GM23338 (cell line): ENCODE measurements around the gene CEP85. TPM values are rescaled to one million over a fixed set of nuclear protein-coding genes. Genes with fewer than 3 reads are reported as not detected.

Source experiments
- ATAC-seq: fragments of 200-7000 bp; cut with Tn5 transposase; 3 replicates; pipeline ENCODE4 v1.9.1; 2020
- DNase-seq: peaks from one replicate; pipeline ENCODE4 v3.0.0-alpha.2; 2015; ENCODE audit warnings: low spot score
- H2AFZ ChIP-seq: fragments of 200-600 bp; sonication (generic); 2 replicates; pipeline ENCODE4 v1.8.0; 2016; ENCODE audit warnings: antibody characterized with exemption, mild to moderate bottlenecking, moderate library complexity
- H3F3A ChIP-seq: fragments of 200-600 bp; sonication (generic); replicated peaks from 2 replicates; pipeline ENCODE4 v1.8.0; 2017; ENCODE audit warnings: antibody characterized with exemption, mixed run types, low read depth
- H3K27ac ChIP-seq: fragments of 200-600 bp; sonication (generic); 2 replicates; pipeline ENCODE4 v1.6.1; 2016; ENCODE audit warnings: low read depth
- H3K27me3 ChIP-seq: fragments of 200-600 bp; sonication (generic); 2 replicates; pipeline ENCODE4 v1.8.0; 2016; ENCODE audit warnings: mild to moderate bottlenecking, mixed run types, moderate library complexity; ENCODE audit not compliant: insufficient read depth
- H3K36me3 ChIP-seq: fragments of 200-600 bp; sonication (generic); 2 replicates; pipeline ENCODE4 v1.8.0; 2016; ENCODE audit warnings: mild to moderate bottlenecking; ENCODE audit not compliant: insufficient read depth
- H3K4me1 ChIP-seq: fragments of 200-600 bp; sonication (generic); 2 replicates; pipeline ENCODE4 v1.8.0; 2016; ENCODE audit warnings: mild to moderate bottlenecking, moderate library complexity; ENCODE audit not compliant: insufficient read depth
- H3K4me2 ChIP-seq: fragments of 200-600 bp; sonication (generic); 2 replicates; pipeline ENCODE4 v1.7.1; 2017; ENCODE audit warnings: mixed run types
- H3K4me3 ChIP-seq: fragments of 200-600 bp; sonication (generic); 2 replicates; pipeline ENCODE4 v1.6.1; 2016; ENCODE audit warnings: mixed run types
- H3K79me2 ChIP-seq: fragments of 200-600 bp; sonication (generic); replicated peaks from 2 replicates; pipeline ENCODE4 v1.8.0; 2017; ENCODE audit warnings: mild to moderate bottlenecking; ENCODE audit not compliant: insufficient read depth
- H3K9me2 ChIP-seq: fragments of 200-600 bp; sonication (generic); 2 replicates; pipeline ENCODE4 v1.8.0; 2017; ENCODE audit not compliant: insufficient read depth
- H4K20me1 ChIP-seq: fragments of 200-600 bp; sonication (generic); replicated peaks from 2 replicates; pipeline ENCODE4 v1.8.0; 2017; ENCODE audit warnings: mild to moderate bottlenecking; ENCODE audit not compliant: insufficient read depth
- H3K27ac Mint-ChIP-seq: 2 replicates; pipeline ENCODE4 v1.8.0; 2020; ENCODE audit warnings: inconsistent platforms, mild to moderate bottlenecking, moderate library complexity, mixed read lengths
- H3K27me3 Mint-ChIP-seq: 3 replicates; pipeline ENCODE4 v1.8.0; 2022; ENCODE audit warnings: low read depth, mild to moderate bottlenecking, moderate library complexity, mixed read lengths, inconsistent platforms; ENCODE audit not compliant: insufficient read depth, poor library complexity
- H3K36me3 Mint-ChIP-seq: 3 replicates; pipeline ENCODE4 v1.8.0; 2021; ENCODE audit warnings: low read depth, mild to moderate bottlenecking, inconsistent platforms, moderate library complexity, mixed read lengths
- H3K4me1 Mint-ChIP-seq: 3 replicates; pipeline ENCODE4 v1.8.0; 2020; ENCODE audit warnings: mild to moderate bottlenecking, inconsistent platforms, mixed read lengths
- H3K4me3 Mint-ChIP-seq: 3 replicates; pipeline ENCODE4 v1.8.0; 2021; ENCODE audit warnings: moderate library complexity, mild to moderate bottlenecking, inconsistent platforms, mixed read lengths
- H3K9me3 Mint-ChIP-seq: 3 replicates; pipeline ENCODE4 v1.8.0; 2020; ENCODE audit warnings: moderate library complexity, mild to moderate bottlenecking, inconsistent platforms, mixed read lengths
- CREB1 ChIP-seq: fragments of 250-450 bp; sonication (Bioruptor Pico); IDR thresholded peaks from 2 replicates; pipeline ENCODE4 v1.5.0; 2020; ENCODE audit warnings: low read depth, mild to moderate bottlenecking, moderate library complexity
- EZH2 ChIP-seq: fragments of 200-600 bp; sonication (generic); IDR thresholded peaks from one replicate; pipeline ENCODE4 v1.8.0; 2017; ENCODE audit warnings: antibody characterized with exemption, mild to moderate bottlenecking, low read depth; ENCODE audit not compliant: unreplicated experiment
- EZH2phosphoT487 ChIP-seq: fragments of 200-600 bp; sonication (generic); IDR thresholded peaks from one replicate; pipeline ENCODE4 v1.8.1; 2018; ENCODE audit warnings: antibody characterized with exemption; ENCODE audit not compliant: unreplicated experiment
- NANOG ChIP-seq: IDR thresholded peaks from 2 replicates; pipeline ENCODE4 v1.6.1; 2016; ENCODE audit warnings: antibody characterized with exemption, borderline replicate concordance
- POLR2AphosphoS5 ChIP-seq: IDR thresholded peaks from 2 replicates; pipeline ENCODE4 v1.6.1; 2016; ENCODE audit warnings: antibody characterized with exemption, low read depth
- STAT1 ChIP-seq: IDR thresholded peaks from one replicate; pipeline ENCODE4 v1.6.1; 2016; ENCODE audit warnings: antibody characterized with exemption; ENCODE audit not compliant: unreplicated experiment
- ZNF114 ChIP-seq: fragments of 250-450 bp; sonication (Bioruptor Pico); IDR thresholded peaks from 2 replicates; pipeline ENCODE4 v1.5.0; 2020; ENCODE audit warnings: mild to moderate bottlenecking, moderate library complexity
- ZNF331 ChIP-seq: fragments of 250-450 bp; sonication (Bioruptor Pico); IDR thresholded peaks from 2 replicates; pipeline ENCODE4 v1.5.0; 2020; ENCODE audit warnings: low read depth, mild to moderate bottlenecking, moderate library complexity
- polyA plus RNA-seq: library from polyadenylated mRNA; unstranded; fragments of >200 nt; fragmentation: Nextera tagmentation; extraction: Ambion mirVana; gene quantifications from 2 replicates; pipeline ENCODE4 v1.2.1, GENCODE V29; 2016
- total RNA-seq: library from RNA; depleted of rRNA; stranded (reverse); fragments of >200 nt; shearing (Covaris generic); gene quantifications from 2 replicates; pipeline ENCODE4 v1.2.3, GENCODE V29; 2014
- TF ChIP-seq, protein P1 (sequence below): fragments of 250-450 bp; sonication (Bioruptor Pico); IDR thresholded peaks from 2 replicates; pipeline ENCODE4 v1.5.0; 2020; ENCODE audit warnings: mild to moderate bottlenecking, moderate library complexity

CEP85 gene
- total and polyA plus RNA-seq, 2 experiments from 2014 or later: 12.8 to 36.8 TPM

DNA sequence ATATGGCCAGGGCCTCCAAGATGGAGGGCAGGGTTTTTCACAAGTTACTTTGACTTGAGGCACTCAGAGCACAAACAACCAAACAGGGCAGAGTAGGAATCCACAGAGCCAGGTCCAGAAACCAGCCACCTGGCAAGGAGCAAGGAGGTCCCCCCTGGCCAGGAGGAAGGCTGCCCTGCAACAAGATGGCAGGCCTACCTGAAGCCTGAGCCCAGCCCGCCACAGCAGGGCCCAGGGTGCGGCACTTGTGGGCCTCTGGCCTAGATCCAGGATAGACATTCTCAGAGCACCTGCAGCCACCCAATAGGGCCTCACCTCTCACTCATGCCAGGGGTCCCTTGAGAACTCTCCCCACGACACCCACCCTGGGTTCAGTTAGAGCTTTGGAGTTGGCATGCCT is 57.4 kb downstream of the CEP85 start (continued):
- TF ChIP-seq, protein P1, sequence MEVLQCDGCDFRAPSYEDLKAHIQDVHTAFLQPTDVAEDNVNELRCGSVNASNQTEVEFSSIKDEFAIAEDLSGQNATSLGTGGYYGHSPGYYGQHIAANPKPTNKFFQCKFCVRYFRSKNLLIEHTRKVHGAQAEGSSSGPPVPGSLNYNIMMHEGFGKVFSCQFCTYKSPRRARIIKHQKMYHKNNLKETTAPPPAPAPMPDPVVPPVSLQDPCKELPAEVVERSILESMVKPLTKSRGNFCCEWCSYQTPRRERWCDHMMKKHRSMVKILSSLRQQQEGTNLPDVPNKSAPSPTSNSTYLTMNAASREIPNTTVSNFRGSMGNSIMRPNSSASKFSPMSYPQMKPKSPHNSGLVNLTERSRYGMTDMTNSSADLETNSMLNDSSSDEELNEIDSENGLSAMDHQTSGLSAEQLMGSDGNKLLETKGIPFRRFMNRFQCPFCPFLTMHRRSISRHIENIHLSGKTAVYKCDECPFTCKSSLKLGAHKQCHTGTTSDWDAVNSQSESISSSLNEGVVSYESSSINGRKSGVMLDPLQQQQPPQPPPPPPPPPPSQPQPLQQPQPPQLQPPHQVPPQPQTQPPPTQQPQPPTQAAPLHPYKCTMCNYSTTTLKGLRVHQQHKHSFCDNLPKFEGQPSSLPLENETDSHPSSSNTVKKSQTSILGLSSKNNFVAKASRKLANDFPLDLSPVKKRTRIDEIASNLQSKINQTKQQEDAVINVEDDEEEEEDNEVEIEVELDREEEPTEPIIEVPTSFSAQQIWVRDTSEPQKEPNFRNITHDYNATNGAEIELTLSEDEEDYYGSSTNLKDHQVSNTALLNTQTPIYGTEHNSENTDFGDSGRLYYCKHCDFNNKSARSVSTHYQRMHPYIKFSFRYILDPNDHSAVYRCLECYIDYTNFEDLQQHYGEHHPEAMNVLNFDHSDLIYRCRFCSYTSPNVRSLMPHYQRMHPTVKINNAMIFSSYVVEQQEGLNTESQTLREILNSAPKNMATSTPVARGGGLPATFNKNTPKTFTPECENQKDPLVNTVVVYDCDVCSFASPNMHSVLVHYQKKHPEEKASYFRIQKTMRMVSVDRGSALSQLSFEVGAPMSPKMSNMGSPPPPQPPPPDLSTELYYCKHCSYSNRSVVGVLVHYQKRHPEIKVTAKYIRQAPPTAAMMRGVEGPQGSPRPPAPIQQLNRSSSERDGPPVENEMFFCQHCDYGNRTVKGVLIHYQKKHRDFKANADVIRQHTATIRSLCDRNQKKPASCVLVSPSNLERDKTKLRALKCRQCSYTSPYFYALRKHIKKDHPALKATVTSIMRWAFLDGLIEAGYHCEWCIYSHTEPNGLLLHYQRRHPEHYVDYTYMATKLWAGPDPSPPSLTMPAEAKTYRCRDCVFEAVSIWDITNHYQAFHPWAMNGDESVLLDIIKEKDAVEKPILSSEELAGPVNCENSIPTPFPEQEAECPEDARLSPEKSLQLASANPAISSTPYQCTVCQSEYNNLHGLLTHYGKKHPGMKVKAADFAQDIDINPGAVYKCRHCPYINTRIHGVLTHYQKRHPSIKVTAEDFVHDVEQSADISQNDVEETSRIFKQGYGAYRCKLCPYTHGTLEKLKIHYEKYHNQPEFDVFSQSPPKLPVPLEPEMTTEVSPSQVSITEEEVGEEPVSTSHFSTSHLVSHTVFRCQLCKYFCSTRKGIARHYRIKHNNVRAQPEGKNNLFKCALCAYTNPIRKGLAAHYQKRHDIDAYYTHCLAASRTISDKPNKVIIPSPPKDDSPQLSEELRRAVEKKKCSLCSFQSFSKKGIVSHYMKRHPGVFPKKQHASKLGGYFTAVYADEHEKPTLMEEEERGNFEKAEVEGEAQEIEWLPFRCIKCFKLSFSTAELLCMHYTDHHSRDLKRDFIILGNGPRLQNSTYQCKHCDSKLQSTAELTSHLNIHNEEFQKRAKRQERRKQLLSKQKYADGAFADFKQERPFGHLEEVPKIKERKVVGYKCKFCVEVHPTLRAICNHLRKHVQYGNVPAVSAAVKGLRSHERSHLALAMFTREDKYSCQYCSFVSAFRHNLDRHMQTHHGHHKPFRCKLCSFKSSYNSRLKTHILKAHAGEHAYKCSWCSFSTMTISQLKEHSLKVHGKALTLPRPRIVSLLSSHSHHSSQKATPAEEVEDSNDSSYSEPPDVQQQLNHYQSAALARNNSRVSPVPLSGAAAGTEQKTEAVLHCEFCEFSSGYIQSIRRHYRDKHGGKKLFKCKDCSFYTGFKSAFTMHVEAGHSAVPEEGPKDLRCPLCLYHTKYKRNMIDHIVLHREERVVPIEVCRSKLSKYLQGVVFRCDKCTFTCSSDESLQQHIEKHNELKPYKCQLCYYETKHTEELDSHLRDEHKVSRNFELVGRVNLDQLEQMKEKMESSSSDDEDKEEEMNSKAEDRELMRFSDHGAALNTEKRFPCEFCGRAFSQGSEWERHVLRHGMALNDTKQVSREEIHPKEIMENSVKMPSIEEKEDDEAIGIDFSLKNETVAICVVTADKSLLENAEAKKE (CRISPR knock-in tag): no peak

DNA sequence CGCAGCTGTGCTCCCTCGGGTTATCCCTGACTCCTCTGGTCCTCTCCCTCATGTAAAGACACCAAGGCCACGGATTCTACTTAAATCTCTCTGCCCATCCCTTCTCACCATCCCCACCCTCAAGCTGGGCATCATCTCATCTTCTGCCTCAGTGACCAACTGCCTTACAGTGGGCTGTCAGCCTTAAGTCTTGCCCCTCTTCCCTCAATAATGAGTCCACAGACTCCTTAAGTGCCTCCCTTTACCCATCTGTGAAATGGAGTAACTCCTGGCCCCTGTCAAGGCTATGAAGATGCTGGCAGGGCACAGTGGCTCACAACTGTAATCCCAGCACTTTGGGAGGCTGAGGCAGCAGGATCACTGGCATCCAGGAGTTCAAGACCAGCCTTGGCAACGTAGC is 57.9 kb downstream of the CEP85 start:
- H3K4me1 Mint-ChIP-seq: peaks cover 26% of the 10 kb centered on the region
- H3K4me3 ChIP-seq: no peak overlapping the region
- H3K9me2 ChIP-seq: no peaks in the 10 kb centered on the region
- H4K20me1 ChIP-seq: no peaks in the 10 kb centered on the region
- H3K36me3 Mint-ChIP-seq: no peaks in the 10 kb centered on the region; the same call in 2 of the 3 replicates
- no peak for DNase-seq
- H3K27me3 Mint-ChIP-seq: peaks cover 3% of the 10 kb centered on the region
- H3K4me2 ChIP-seq: no peak overlapping the region
- H3K36me3 ChIP-seq: no peaks in the 10 kb centered on the region
- no peaks in the 10 kb centered on the region for H3F3A ChIP-seq
- H3K4me3 Mint-ChIP-seq: no peak overlapping the region; the same call in 2 of the 3 replicates
- no peaks in the 10 kb centered on the region for H3K79me2 ChIP-seq
- no peak for ATAC-seq
- no peak overlapping the region for H3K27ac ChIP-seq
- no peak overlapping the region for H3K27ac Mint-ChIP-seq
- peaks cover 4% of the 10 kb centered on the region; the same call in 1 of the 2 replicates for H3K4me1 ChIP-seq
- H3K9me3 Mint-ChIP-seq: no peaks in the 10 kb centered on the region
- no peaks in the 10 kb centered on the region for H3K27me3 ChIP-seq
- H2AFZ ChIP-seq: no peak overlapping the region
- TF ChIP-seq POLR2AphosphoS5 (no peak), ZNF114 (CRISPR knock-in tag) (no peak), EZH2phosphoT487 (no peak), NANOG (no peak), ZNF331 (CRISPR knock-in tag) (no peak), EZH2 (no peak), STAT1 (no peak), CREB1 (CRISPR knock-in tag) (no peak)
- TF ChIP-seq, protein P1 (CRISPR knock-in tag): no peak
